ENCODE measurements around the gene NUTF2. TPM values are rescaled to one million over a fixed set of nuclear protein-coding genes. Genes with fewer than 3 reads are reported as not detected.
"Not testable (repeated sequence)": the region's sequence is repeated elsewhere in the genome, so short reads cannot be mapped to it uniquely, and the experiment has no call there.

Gene NUTF2
- total RNA-seq, 2 donors from 2014 or later = 59.8 to 73.9 TPM

GRCh38 chr16:67902831-67903230 is 56.1 kb downstream of the NUTF2 start:
- ATAC-seq = no peak
- DNase-seq = no peak
- intact Hi-C loops (cut with DNase I) = no loop called here

GRCh38 chr16:67907397-67908180 is 60.9 kb downstream of the NUTF2 start:
- intact Hi-C loops (cut with DNase I) = no loop called here
- ATAC-seq = no peak
- no peak for DNase-seq

DNA sequence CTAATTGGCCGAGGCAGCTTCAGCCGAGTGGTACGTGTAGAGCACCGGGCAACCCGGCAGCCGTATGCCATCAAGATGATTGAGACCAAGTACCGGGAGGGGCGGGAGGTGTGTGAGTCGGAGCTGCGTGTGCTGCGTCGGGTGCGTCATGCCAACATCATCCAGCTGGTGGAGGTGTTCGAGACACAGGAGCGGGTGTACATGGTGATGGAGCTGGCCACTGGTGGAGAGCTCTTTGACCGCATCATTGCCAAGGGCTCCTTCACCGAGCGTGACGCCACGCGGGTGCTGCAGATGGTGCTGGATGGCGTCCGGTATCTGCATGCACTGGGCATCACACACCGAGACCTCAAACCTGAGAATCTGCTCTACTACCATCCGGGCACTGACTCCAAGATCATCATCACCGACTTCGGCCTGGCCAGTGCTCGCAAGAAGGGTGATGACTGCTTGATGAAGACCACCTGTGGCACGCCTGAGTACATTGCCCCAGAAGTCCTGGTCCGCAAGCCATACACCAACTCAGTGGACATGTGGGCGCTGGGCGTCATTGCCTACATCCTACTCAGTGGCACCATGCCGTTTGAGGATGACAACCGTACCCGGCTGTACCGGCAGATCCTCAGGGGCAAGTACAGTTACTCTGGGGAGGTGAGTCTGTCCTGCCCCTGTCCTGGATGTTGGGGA is 62.5 kb downstream of the NUTF2 start:
- ATAC-seq = no peak
- no peak for DNase-seq
- intact Hi-C loops (cut with DNase I) = no loop called here

DNA sequence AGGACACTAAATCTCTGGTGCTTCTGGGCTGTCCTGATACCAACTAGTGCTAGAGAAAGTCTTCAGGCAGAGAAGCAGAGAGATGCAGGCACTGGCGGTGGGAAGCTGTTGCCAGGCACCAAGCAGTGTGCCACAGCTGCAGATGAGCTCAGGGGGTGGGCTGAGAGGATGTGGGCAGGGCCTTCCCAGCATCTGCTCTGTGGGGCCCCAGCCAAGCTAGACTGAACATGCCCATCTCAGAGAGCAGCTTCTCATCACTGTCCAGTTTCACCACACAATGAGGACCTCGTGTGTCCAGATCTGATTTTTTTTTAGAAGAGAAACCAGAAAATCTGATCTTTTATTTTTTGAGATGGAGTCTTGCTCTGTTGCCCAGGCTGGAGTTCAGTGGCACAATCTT is 63.4 kb downstream of the NUTF2 start:
- ATAC-seq (no peak), DNase-seq (no peak)
- intact Hi-C loops (cut with DNase I) = no loop called here

GRCh38 chr16:67914758-67915495 is 68.2 kb downstream of the NUTF2 start:
- DNase-seq = no peak
- intact Hi-C loops (cut with DNase I) = no loop called here
- no peak for ATAC-seq

DNA sequence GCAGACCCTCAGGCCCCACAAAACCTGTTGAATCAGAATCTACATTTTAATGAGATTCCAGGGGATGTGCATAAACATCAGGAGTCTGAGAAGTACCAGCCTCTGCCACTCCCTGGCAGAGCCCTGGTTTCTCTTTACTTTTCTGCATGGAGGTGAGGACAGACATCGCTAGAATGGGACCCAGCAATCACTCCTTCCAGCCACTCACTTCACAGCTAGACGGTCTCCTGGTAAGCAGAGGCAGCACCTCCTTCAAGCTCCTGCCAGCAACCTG is 68.7 kb downstream of the NUTF2 start:
- intact Hi-C loops (cut with DNase I); ATAC-seq; DNase-seq: not testable (repeated sequence)

GRCh38 chr16:67915831-67916723 is 69.3 kb downstream of the NUTF2 start:
- ATAC-seq = no peak
- intact Hi-C loops (cut with DNase I) = no loop called here
- no peak for DNase-seq

DNA sequence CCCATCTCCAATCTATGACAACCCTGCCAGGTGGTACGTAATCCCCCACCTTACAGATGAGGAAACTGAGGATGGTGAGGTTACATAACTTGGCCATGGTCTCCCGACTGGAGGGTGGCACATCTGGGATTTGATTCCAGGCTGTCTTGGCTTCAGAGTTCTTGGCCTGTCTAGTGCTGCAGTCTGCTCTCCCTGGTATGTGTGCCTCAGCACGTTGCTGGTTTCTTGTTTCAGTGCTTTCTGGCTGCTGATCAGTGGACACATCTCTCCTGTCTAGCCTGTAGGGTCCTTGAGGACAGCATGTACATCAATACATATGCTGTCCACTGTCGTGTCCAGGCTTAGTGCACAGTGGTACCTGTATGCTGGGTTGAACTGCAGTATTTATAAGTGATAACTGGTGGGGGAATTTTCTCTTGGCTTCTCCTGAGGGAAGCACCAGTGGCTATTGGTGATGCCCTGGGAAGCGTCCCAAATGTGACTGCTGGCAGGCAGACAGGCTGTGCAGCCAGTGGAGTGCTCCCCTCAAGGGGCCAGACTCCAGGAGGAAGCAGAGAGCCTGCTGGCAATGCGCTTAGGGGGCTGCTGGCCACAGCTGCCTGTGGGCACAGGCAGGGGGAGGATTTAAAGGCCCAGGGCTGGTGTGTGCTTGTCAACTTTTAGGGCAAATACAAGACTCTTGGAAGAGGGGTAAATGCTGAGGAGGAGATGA is 70.6 kb downstream of the NUTF2 start:
- peak; percentile 59 for DNase-seq
- intact Hi-C loops (cut with DNase I) = no loop called here

DNA sequence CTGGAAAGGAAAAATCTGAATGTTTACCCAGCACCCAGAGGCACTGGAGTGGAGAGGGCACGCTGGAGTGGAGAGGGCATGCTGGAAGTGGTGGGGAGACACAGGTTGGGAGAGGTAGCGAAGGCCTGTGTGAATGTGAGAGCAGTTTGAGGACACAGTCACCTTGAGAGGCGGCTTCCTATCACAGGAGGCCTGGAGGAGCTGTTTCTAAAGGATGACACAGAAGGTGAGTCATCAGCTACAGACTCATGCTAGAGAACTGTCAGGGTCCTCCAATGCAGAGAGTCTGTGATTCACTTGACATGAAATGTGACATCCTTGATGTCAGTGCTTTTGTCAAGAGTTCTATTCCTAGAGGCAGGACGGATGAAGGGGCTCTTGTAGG is 71.1 kb downstream of the NUTF2 start:
- ATAC-seq = peak; percentile 51 to 90
- no peak for DNase-seq
- intact Hi-C loops (cut with DNase I) = no loop called here

More for the DNA sequence above, 70.6 kb downstream of the NUTF2 start:
- ATAC-seq = peak; percentile 75 to 94

GRCh38 chr16:67919622-67920221 is 73.0 kb downstream of the NUTF2 start:
- intact Hi-C loops (cut with DNase I) = loop anchor here (5.0 to 10.0 kb wide), 2 partner anchors 87 to 245 kb away; no protein-coding TSS in a partner anchor
- ATAC-seq (no peak), DNase-seq (no peak)

Other genes starting within 250 kb of the NUTF2 start
- gene CARMIL2, start 201.8 kb upstream of the NUTF2 start, total RNA-seq = 1 to 10 TPM; 1.1 to 1.2 TPM
- gene ACD, start 186.7 kb upstream of the NUTF2 start, total RNA-seq = 10 to 100 TPM in 1 of 2 donors, 1 to 10 TPM in 1; 9.0 to 10.2 TPM
- 1 to 10 TPM; 2.5 to 4.8 TPM for gene PARD6A, start 186.0 kb upstream of the NUTF2 start, total RNA-seq
- 1 to 10 TPM; 7.6 to 9.6 TPM for gene ENKD1, start 180.2 kb upstream of the NUTF2 start, total RNA-seq
- 1 to 10 TPM; 3.5 to 3.7 TPM for gene C16orf86, start 180.1 kb upstream of the NUTF2 start, total RNA-seq
- 10 to 100 TPM; 10.1 to 11.7 TPM for gene GFOD2, start 127.6 kb upstream of the NUTF2 start, total RNA-seq
- gene RANBP10, start 40.4 kb upstream of the NUTF2 start, total RNA-seq = 10 to 100 TPM; 10.9 to 14.3 TPM
- under 1 TPM; 0.55 to 0.74 TPM for gene TSNAXIP1, start 40.0 kb upstream of the NUTF2 start, total RNA-seq
- 10 to 100 TPM; 24.5 to 24.7 TPM for gene THAP11, start 4.6 kb upstream of the NUTF2 start, total RNA-seq
- 10 to 100 TPM; 22.1 to 22.2 TPM for gene CENPT, start 760 bp downstream of the NUTF2 start, total RNA-seq
- gene EDC4, start 26.1 kb downstream of the NUTF2 start, total RNA-seq = 10 to 100 TPM; 23.3 to 31.5 TPM
- gene NRN1L, start 38.0 kb downstream of the NUTF2 start, total RNA-seq = under 1 TPM in 1 of 2 donors, not detected in 1; 0.50 TPM
- gene PSKH1, start 46.3 kb downstream of the NUTF2 start, total RNA-seq = 10 to 100 TPM; 21.0 to 27.3 TPM
- gene CTRL, start 84.9 kb downstream of the NUTF2 start, total RNA-seq = under 1 TPM; 0.76 to 0.97 TPM
- 10 to 100 TPM; 54.9 to 64.5 TPM for gene PSMB10, start 89.9 kb downstream of the NUTF2 start, total RNA-seq
- gene LCAT, start 97.2 kb downstream of the NUTF2 start, total RNA-seq = 10 to 100 TPM; 12.8 to 22.6 TPM
- 10 to 100 TPM; 52.0 to 98.2 TPM for gene SLC12A4, start 121.7 kb downstream of the NUTF2 start, total RNA-seq
- not detected for gene DPEP3, start 133.6 kb downstream of the NUTF2 start, total RNA-seq
- 1 to 10 TPM; 1.1 to 2.7 TPM for gene DPEP2, start 152.6 kb downstream of the NUTF2 start, total RNA-seq
- gene DPEP2NB, start 169.0 kb downstream of the NUTF2 start, total RNA-seq = not detected
- gene DDX28, start 176.3 kb downstream of the NUTF2 start, total RNA-seq = 1 to 10 TPM; 7.2 to 8.4 TPM
- gene DUS2, start 176.4 kb downstream of the NUTF2 start, total RNA-seq = 1 to 10 TPM; 6.9 to 7.2 TPM
- gene NFATC3, start 238.4 kb downstream of the NUTF2 start, total RNA-seq = 10 to 100 TPM; 25.9 to 28.9 TPM

All from left cardiac atrium (tissue), 4 donors.